ENCODE data around the gene CXorf66.
"Not testable (repeated sequence)": the region's sequence is repeated elsewhere in the genome, so short reads cannot be mapped to it uniquely, and the experiment has no call there.

The CXorf66 gene

GRCh38 chrX:139924696-139925095, 40.6 kb downstream of the CXorf66 start:
- no peak for DNase-seq

GRCh38 chrX:139924069-139924695, 41.1 kb downstream of the CXorf66 start:
- no peak for DNase-seq

- not testable (repeated sequence) for DNase-seq
Measured at GRCh38 chrX:139921142-139921541, 44.2 kb downstream of the CXorf66 start.

- DNase-seq, result no peak
Measured at GRCh38 chrX:139920316-139920715, 45.0 kb downstream of the CXorf66 start.

GRCh38 chrX:139914421-139914820, 50.9 kb downstream of the CXorf66 start:
- no peak for DNase-seq

GRCh38 chrX:139909712-139910111, 55.6 kb downstream of the CXorf66 start:
- DNase-seq, result no peak

GRCh38 chrX:139907078-139907477, 58.2 kb downstream of the CXorf66 start:
- no peak for DNase-seq

- no peak for DNase-seq
Measured at GRCh38 chrX:139905743-139906142, 59.6 kb downstream of the CXorf66 start.

Measured in stimulated activated CD4-positive, alpha-beta T cell treated with anti-CD3 and anti-CD28 coated beads, Interleukin-2, amount 100 ng/mL, for 24 hours (primary cell).